T-helper 22 cell (primary cell): ENCODE measurements around the gene ARFGAP1.
"Not testable (repeated sequence)": the region's sequence is repeated elsewhere in the genome, so short reads cannot be mapped to it uniquely, and the experiment has no call there.

Experiments
- DNase-seq: peaks from one replicate; pipeline ENCODE4 v3.0.0-alpha.2; 2020; ENCODE audit warnings: low read depth

ARFGAP1 gene

DNA sequence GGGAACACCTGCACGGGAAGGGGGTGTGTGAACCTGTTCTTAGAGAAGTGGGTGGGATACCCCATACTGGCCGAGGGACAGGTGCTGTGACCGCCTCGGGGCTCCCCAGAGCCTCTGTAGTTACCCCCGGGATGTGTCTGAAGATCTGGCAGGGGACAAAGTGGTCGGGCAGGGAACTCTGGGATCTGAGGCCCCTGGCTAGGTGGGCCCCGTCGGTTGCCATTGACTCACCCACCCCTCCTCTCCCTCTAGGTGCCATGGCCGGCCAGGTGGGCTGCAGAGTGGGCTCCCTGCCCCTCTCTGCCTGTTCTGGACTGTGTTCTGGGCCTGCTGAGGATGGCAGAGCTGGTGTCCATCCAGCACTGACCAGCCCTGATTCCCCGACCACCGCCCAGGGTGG, 32.6 kb upstream of the ARFGAP1 start:
- DNase-seq, result no peak

DNA sequence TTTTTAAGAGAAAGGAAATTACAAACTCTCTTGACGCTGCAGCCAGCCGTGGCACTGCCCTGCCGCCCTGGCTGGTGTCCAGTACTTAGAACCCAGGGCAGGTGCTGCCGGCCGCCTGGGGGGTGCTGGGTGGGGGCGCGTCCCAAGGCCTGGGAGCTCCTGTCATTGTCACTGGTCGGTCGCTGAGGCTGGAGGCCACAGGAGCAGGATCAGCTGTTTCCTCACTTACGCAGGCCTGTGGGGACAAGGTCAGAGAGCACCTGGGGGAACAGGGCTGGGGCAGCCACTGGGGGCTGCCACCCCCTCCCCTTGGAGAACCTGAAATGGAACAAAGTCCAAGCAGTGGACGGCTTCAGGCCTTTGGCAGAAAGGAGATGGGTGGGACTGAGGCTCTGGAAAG, 31.3 kb upstream of the ARFGAP1 start:
- DNase-seq, result no peak

DNA sequence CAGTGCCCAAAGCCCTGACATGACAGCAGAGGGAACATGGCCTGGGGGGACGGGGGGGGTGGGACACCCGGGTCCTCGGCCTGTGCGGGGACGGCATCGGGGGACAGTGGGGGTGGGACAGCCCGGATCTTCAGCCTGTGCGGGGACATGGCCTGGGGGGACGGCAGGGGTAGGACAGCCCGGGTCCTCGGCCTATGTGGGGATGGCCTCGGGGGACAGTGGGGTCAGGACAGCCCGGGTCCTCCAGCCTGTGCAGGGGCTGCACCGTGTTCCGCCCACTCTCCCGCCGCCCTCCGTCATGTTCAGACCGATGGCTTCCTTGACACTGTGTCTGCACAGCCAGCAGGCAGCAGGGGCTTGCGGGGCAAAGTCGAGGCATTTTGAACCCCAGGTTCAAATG, 29.9 kb upstream of the ARFGAP1 start:
- DNase-seq, result no peak

DNA sequence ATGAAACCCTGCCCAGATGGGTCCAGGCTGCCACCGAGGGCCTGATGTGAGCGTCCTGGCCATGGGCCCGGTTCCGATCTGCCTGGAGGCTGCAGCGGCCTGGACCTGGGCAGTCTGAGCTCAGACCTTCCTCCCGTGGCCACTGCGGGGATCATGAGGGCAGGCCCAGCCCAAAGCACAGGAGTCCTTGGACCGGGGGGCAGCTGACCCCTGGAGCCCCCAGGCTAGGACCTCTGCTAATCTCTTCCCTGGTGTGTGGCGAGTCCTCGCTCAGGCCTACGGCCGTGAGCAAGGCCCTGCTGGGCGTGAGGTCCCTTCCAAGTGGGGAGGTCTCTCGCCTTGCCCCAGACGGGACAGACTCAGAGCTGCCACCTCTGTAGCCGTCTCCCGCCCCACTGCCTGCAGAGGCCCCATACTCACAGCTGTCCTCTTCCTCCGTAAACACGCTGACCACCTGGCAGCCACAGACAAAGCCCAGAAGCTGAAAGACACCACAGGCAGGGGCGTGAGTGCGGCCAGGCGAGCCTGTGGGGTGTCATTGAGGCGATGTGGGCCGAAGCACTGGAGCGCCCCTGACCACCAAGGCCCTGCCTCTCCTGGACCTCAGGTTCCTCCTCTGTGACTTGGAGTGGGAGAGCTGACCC, 28.9 kb upstream of the ARFGAP1 start:
- DNase-seq, result no peak

DNA sequence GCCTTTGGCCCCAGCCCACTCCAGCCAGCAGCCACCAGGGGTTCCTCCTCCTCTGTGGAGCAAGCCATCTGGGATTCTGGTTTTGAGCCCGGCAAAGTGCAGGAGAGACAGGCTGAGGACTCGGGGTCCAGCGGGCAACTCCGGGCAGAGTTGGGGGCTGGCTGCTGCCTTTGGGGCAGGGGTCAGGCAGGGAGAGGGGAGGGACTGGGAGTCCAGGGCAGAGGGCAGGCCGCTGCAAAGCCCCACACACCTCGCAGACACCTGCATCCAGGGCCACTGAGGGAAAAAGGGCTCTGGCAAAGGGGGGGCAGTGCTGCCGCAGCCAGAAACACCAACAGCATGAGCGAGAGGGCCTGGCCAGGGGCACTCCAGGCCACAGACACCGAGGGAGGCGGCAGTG, 28.1 kb upstream of the ARFGAP1 start:
- no peak for DNase-seq

- no peak for DNase-seq
These were observed 25.9 kb upstream of the ARFGAP1 start for GRCh38 chr20:63246490-63247288.

DNA sequence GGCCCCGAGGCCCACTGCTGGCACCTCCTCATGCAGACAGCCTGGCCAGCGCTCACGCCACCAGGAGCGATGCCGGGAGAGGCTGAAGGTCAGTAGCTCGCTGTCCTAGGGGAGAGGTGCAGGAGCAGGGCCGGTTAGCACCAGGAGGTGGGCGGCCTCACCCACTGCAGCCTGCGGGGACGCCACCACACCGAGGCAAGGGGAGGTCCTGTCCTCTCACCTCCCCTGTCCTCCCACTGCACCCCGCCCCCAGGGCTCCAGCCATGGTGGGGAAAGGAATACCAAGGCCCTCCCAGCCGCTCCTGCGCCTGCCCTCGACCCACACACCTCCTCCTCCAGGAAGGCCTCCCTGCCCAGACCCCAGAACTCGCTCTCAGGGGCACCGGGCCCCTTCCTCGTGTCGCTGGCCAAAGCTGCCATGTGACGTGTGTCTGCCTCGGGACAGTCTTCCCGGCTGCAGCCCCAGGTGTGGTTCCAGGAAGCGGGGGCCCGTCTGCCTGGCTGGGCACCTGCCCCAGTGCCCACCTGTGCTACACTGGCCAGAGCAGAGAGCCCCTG, 24.9 kb upstream of the ARFGAP1 start:
- no peak for DNase-seq

GRCh38 chr20:63248835-63249591, 23.6 kb upstream of the ARFGAP1 start:
- no peak for DNase-seq

DNA sequence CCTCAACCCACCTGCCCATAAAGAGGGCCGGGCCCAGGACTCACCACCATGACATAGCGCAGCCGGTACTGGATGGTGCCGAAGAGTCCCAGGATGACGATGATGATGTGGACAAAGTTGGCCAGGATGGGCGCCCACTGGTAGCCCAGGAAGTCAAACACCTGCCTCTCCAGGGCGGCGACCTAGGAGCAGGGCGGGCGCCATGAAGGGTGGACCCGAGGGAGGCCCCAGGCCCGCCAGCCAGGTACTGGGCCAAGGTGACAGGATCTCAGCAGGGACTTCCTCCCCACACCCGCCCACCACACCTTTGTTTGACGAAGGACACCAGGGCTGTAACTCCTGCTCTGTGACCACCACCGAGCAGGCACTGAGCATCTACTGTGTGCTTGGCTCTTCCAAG, 22.7 kb upstream of the ARFGAP1 start:
- no peak for DNase-seq

GRCh38 chr20:63251350-63251749, 21.3 kb upstream of the ARFGAP1 start:
- not testable (repeated sequence) for DNase-seq

- DNase-seq, result no peak
These were observed 20.3 kb upstream of the ARFGAP1 start for GRCh38 chr20:63252284-63252711.

DNA sequence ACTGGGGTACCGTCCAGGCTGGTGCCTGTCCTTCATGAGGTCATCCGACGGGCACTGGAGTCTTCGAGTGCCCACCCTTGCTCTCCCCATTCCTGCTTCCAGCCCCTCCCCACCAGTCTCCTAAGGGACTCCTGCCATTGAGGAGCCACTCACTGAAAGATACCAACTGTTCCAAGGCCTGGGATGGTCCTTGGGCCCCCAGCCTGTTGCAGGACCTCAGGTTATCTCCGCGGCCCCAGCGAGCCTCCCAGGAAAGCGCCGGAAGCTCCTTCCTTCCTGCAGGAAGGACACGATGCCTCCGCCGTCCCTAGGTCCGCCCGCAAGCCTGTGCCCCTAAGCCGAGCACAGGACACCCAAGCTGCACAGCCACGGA, 19.6 kb upstream of the ARFGAP1 start:
- DNase-seq, result no peak

DNA sequence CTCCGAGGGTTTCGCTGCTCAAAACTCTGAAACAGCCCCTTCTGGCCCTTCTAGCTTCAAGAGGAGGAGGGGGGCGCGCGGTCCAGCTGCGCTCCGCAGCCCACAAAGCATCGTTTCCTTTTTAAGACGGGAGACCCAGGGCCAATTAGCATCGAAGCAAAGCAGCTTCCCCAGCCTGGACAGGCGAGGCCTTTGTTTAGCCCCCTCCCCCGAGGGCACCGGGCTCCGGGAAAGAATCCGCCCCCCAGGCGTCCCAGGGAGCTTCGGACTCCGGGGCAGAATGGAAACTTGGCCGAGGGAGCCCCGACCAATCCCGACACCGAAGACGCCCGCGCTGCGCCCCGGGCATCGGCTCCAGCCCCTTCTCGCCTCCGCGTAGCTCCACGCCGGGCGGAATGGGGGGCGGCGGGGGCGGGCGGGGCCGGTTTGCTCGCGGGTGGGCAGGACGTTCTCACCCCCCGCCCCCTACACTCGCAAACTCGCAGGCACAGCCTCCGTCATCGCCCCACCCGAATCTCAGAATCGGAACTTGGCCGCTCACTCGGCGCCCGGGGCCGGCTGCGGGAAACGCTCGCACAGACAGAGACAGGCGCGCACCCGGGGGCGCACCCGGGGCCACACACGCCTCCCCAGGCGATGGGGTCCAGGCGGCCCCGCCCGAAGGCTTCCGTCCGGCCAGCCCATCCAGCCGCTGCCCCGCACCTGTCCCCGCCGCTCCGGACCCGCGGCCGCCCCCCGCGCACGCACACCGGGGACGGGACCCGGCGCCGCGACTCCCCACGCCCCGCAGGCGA, 19.0 kb upstream of the ARFGAP1 start:
- no peak for DNase-seq

GRCh38 chr20:63254232-63254605, 18.4 kb upstream of the ARFGAP1 start, which contains the start of gene NKAIN4:
TSS of gene NKAIN4 (minus strand) at chr20:63254463. CDS start at chr20:63254450, 13 bp downstream.
- DNase-seq, result no peak

DNA sequence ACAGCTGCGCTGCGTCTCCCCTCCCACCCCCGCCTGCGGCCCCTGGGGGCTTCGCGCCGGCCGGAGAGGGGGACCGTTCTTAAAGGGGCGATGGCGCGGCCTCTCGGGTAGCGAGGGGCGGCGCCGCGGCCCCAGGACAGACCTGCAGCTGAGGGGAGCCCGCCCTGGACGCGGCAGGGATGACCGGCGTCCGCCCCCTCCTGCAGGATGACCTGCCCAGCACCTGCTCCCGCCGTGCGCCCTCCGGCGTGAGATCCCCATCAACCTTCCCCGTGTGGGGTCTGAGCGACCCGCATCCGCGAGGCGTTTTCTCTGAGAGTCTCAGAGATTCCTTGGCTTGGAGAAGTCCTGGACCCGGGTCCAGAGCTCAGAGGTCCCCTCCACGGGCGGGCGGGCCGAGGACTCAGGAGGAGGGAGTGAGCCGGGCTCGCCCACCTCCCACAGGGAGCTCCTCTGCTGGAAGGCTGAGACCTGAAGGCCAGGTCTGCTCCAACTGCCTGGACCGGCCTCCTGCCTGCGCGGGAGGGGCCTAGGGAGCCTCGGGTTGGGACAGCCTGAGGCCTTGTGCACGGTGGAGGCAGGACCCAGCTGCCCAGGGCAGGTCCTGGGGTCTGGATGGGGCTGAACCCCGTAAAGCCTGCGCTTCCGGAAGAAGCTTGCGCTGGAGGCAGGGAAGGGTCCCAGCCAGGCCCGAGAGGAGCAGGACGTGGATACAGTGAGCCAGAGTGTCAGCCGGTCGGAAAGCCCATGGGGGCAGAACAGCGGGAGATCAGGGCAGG, 17.8 kb upstream of the ARFGAP1 start:
- no peak for DNase-seq

GRCh38 chr20:63255931-63256704, 16.5 kb upstream of the ARFGAP1 start:
- DNase-seq, result no peak

- DNase-seq, result no peak
These were observed 15.7 kb upstream of the ARFGAP1 start for GRCh38 chr20:63256954-63257353.

DNA sequence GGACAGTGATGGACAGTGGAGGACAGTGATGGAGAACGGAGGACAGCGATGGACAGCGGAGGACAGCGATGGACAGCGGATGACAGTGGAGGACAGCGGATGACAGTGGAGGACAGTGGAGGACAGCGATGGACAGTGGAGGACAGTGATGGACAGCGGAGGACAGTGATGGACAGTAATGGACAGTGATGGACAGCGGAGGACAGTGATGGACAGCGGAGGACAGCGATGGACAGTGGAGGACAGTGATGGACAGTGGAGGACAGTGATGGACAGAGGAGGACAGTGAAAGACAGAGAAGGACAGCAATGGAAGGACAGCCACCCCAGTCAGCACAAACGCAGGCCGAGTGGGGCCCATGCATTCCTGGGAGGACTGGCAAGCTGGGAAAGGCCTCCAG, 15.0 kb upstream of the ARFGAP1 start:
- no peak for DNase-seq

GRCh38 chr20:63258781-63259180, 13.8 kb upstream of the ARFGAP1 start:
- no peak for DNase-seq

GRCh38 chr20:63259734-63260460, 12.7 kb upstream of the ARFGAP1 start:
- DNase-seq, result no peak
